Measurements from ENCODE around the gene SLC4A7. TPM values are rescaled to one million over a fixed set of nuclear protein-coding genes. Genes with fewer than 3 reads are reported as not detected.

The SLC4A7 gene
- total RNA-seq, 1 donor from 2014 or later, result 79.0 TPM

Other genes starting within 250 kb of the SLC4A7 start
- 2.0 and 2.6 TPM in 2 replicates for gene NEK10, start 115.0 kb downstream of the SLC4A7 start, total RNA-seq
- gene EOMES, start 237.9 kb upstream of the SLC4A7 start, total RNA-seq, result not detected in 2 replicates